ENCODE measurements around the gene NFKBIB.
"Not testable (repeated sequence)": the region's sequence is repeated elsewhere in the genome, so short reads cannot be mapped to it uniquely, and the experiment has no call there.

NFKBIB gene

DNA sequence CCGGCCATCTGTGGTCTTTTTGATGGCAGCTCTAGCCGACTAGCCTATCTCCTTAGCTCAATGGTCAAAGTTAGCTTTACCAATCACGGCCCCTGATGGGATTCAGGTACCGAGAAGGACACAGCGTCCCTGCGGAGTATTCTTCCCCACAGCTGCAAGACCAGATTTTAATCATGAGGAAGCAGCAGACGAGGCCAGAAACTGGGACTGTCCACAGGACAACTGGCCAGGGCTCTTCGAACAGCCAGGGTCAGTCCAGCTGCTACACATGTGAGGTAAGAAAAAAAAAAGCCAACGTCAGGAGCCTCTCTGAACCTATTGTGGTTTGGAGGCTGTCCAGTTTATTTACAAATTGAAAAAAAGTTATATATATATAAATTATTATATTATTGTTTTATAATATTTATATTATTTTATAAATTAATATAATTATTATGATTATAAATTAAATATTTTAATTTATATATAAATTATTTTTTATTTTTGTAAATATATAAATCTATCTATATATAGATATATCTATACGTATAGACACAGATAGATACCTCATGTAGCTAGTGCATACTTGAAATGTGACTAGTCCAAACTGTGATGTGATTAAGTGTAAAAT, 32.5 kb upstream of the NFKBIB start:
- DNase-seq (ENCODE audit: low read depth, low spot score), result no peak
- TF ChIP-seq, protein P1, sequence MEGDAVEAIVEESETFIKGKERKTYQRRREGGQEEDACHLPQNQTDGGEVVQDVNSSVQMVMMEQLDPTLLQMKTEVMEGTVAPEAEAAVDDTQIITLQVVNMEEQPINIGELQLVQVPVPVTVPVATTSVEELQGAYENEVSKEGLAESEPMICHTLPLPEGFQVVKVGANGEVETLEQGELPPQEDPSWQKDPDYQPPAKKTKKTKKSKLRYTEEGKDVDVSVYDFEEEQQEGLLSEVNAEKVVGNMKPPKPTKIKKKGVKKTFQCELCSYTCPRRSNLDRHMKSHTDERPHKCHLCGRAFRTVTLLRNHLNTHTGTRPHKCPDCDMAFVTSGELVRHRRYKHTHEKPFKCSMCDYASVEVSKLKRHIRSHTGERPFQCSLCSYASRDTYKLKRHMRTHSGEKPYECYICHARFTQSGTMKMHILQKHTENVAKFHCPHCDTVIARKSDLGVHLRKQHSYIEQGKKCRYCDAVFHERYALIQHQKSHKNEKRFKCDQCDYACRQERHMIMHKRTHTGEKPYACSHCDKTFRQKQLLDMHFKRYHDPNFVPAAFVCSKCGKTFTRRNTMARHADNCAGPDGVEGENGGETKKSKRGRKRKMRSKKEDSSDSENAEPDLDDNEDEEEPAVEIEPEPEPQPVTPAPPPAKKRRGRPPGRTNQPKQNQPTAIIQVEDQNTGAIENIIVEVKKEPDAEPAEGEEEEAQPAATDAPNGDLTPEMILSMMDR (IDR thresholded peaks at IDR 0.05; ENCODE audit: insufficient read depth, low read length, missing control alignments), result no peak
- ChIA-PET POLR2A (no interaction called here), CTCF (interaction anchor here (1.1 to 1.7 kb wide), 4 partner anchors 9 to 465 kb away, joined by 3 to 7 read pairs (median 3); partner anchors contain the start of gene FAM98C)
- no peak overlapping the region for H3K4me3 ChIP-seq (ENCODE audit: low read depth, low read length)

DNA sequence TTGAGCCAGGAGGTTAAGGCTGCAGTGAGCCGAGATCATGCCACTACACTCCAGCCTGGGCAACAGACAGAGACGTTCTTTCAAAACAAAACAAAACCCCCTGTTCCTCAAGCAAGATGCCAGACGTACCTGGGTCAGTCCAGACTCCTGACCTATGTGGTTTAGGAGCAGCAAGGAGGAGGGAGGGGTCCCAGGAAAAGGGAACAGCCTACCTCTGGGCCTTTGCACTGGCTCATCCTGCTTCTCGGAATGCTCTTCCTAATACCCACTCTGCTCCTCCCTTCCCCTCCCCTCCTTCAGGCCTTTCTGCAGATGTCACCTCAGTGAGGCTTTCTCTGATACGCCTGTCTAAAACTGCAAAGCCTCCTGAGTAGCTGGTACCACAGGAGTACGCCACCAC, 31.2 kb upstream of the NFKBIB start:
- TF ChIP-seq, protein P1 (IDR thresholded peaks at IDR 0.05; ENCODE audit: insufficient read depth, low read length, missing control alignments), result no peak
- ChIA-PET CTCF (interaction anchor here (0.8 to 2.7 kb wide), 13 partner anchors 8 to 465 kb away, joined by 3 to 24 read pairs (median 6); partner anchors contain the start of genes FAM98C, NFKBIB, RINL and SIRT2), POLR2A (no interaction called here)
- no peak overlapping the region for H3K4me3 ChIP-seq (ENCODE audit: low read depth, low read length)
- DNase-seq (ENCODE audit: low read depth, low spot score), result no peak

DNA sequence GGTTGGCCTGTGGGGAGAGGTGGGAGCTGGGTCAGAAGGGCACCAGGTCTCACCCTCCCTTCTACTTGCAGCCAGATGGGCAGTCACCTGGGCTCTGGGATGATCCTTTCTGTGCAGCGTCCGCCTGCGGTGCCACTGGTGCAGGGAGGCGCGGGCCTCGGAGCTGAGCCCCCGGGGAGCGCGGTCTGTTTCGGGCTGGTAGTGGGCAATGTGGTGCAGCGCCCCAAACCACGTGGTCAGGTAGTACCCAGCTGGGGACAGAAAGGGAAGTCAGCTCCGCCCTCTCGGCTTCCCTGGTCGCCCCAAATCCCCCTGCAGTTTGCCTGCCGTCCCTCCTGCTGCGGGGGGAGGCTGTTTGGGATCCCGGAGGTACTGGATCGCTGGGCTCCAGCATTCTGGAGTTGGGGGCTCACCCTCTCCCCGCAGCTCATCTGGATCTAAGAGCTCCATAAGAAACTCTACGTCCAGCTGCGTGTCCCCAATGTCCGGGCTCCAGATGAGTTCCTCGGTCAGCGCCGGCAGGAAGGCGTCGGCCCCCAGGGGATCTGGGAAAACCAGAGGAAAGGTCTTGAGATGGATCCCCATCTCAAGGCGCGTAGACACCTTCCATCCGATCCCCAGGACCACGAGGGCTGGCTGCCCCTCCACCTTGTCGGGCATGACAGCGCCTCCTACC, 30.5 kb upstream of the NFKBIB start:
- POLR2A ChIA-PET, result no interaction called here
- peak overlapping the region; percentile 59 for H3K4me3 ChIP-seq (ENCODE audit: low read depth, low read length)
- DNase-seq (ENCODE audit: low read depth, low spot score), result no peak
- TF ChIP-seq, protein P1 (IDR thresholded peaks at IDR 0.05; ENCODE audit: insufficient read depth, low read length, missing control alignments), result no peak
- CTCF ChIA-PET, result interaction anchor here (0.6 to 2.7 kb wide), 19 partner anchors 9 to 466 kb away, joined by 3 to 24 read pairs (median 5); partner anchors contain the start of genes FAM98C, MRPS12, NFKBIB and RINL

DNA sequence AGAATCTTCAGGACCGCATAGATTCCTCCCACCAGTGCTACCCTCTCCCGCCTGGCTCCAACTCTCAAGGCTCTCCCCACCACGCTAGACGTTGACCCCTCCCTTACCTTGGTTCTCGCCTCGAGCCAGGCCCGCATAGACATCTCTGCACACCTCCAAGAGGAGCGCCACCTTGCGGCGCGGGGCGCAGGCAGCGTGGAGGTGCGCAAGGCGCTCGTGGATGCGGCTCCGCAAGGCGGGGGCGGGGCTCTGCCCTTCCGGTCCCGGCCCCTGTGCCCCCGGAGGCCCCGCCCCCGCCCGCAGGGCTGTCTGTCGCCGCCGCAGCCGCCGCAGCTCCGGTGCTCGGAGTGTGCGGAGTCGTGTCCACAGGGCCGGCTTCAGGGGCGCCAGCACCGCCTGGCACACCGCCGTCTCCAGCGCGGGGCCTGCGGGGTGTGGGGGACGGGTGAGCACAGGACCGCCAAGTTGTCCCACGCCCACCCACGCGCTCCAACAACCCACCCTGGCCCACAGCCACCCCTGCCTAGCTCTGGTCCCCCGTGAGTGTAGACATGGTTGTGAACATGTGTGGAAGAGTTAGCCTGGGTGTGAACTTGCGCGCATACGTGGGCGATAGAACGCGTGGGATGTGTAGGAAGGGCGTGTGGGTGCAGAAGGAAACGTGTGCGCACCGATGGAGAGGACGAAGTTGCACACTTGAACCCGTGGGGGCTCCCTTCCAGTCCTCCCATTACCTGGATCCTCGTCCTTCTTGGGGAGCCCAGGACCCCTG, 29.7 kb upstream of the NFKBIB start:
- CTCF ChIA-PET, result interaction anchor here (0.9 to 2.7 kb wide), 17 partner anchors 9 to 467 kb away, joined by 3 to 24 read pairs (median 6); partner anchors contain the start of genes FAM98C, MRPS12, NFKBIB and RINL

DNA sequence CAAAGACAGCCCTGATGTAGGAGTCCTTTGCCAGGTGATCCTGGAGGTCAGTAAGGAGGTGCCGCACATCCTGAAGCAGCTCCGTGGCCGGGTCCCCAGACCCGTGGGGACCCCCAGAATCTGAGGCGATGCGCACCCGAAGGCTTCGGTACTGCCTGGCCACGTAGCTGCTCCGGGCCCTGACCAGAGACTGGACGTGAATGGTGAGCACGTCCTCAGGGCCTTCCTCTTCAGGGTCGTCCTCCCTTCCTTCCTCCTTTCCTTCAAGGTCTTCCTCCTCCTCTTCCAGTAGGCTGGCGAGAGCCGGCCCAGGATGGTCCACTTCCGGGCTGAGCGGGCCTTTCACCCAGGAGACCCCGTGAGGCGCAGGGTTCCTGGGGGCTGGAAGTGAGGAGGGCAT, 29.2 kb upstream of the NFKBIB start:
- ChIA-PET CTCF (interaction anchor here (1.1 to 2.7 kb wide), 8 partner anchors 9 to 468 kb away, joined by 3 to 24 read pairs (median 7); partner anchors contain the start of genes FAM98C, NFKBIB, RINL and SIRT2), POLR2A (no interaction called here)
- TF ChIP-seq, protein P1 (IDR thresholded peaks at IDR 0.05; ENCODE audit: insufficient read depth, low read length, missing control alignments), result no peak
- H3K4me3 ChIP-seq (ENCODE audit: low read depth, low read length), result no peak overlapping the region
- DNase-seq (ENCODE audit: low read depth, low spot score), result no peak

More for the DNA sequence above, 29.7 kb upstream of the NFKBIB start:
- TF ChIP-seq, protein P1 (IDR thresholded peaks at IDR 0.05; ENCODE audit: insufficient read depth, low read length, missing control alignments), result peak; percentile 85
- POLR2A ChIA-PET, result no interaction called here
- no peak for DNase-seq (ENCODE audit: low read depth, low spot score)
- peak overlapping the region; percentile 59 for H3K4me3 ChIP-seq (ENCODE audit: low read depth, low read length)

DNA sequence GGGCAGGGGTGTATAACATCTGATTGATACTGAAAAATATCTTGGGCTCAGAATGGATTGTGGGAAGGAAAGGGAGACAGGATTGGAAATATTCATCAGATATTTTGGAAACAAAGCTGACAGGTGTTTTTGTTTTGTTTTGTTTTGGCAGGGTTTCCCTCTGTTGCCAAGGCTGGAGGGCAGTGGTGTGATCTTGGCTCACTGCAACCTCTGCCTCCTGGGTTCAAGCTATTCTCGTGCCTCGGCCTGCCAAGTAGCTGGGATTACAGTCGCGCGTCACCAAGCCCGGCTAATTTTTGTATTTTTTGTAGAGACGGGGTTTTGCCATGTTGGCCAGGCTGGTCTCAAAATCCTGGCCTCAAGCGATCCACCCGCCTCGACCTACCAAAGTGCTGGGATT, 26.4 kb upstream of the NFKBIB start:
- H3K4me3 ChIP-seq (ENCODE audit: low read depth, low read length); DNase-seq (ENCODE audit: low read depth, low spot score); POLR2A ChIA-PET: not testable (repeated sequence)
- CTCF ChIA-PET, result interaction anchor here (2.1 kb wide), 1 partner anchor 14 kb away, joined by 11 read pairs; no protein-coding TSS in a partner anchor

All from AG04449 (cell line).